K562 (cell line): ENCODE measurements around the gene ARL17A. TPM values are rescaled to one million over a fixed set of nuclear protein-coding genes. Genes with fewer than 3 reads are reported as not detected.
"Not testable (repeated sequence)": the region's sequence is repeated elsewhere in the genome, so short reads cannot be mapped to it uniquely, and the experiment has no call there.

Experiments used
- ATAC-seq: fragments of 200-7000 bp; cut with Tn5 transposase; 3 replicates; pipeline ENCODE4 v1.9.1; 2020; ENCODE audit warnings: moderate library complexity
- BruUV-seq: library from RNA; stranded (reverse); fragments of 400-500 nt; replicated peaks from 2 replicates; lab custom pipeline; 2021; lab: Mats Ljungman, UMichigan
- CTCF ChIA-PET: fragments of 300-600 bp; formaldehyde crosslinking; extraction: SDS; loops from one replicate; lab custom pipeline; 2021; ENCODE audit warnings: low intra/inter-chr PET ratio; lab: Yijun Ruan, JAX
- POLR2A ChIA-PET: fragments of 300-600, 350-650 bp; sonication (Branson Sonifier 250); formaldehyde crosslinking; extraction: SDS; loops from one replicate; lab custom pipeline; 2021; ENCODE audit warnings: antibody characterized with exemption, inconsistent platforms; lab: Yijun Ruan, JAX
- DNase-seq, 4 experiments: peaks; one replicate each; pipeline versions ENCODE4 v3.0.0 to v3.0.0-alpha.2; 2011 to 2018; ENCODE audit warnings: low spot score in 3 of 4, mixed read lengths in 3 of 4; ENCODE audit errors: extremely low read depth in 1 of 4
- FAIRE-seq: peaks from 2 replicates; lab custom pipeline; 2011; peaks lifted over from hg19 to GRCh38; lab: Jason Lieb, UNC
- H2AFZ ChIP-seq: 2 replicates; pipeline ENCODE4 v1.6.0; 2011; ENCODE audit warnings: low read depth, low read length, control low read depth, inconsistent platforms
- H3K27ac ChIP-seq: fragments of 200-600 bp; 3 replicates; pipeline ENCODE4 v1.8.0; 2011; ENCODE audit warnings: low read depth, mild to moderate bottlenecking, control low read depth, inconsistent platforms, low read length, moderate library complexity, mixed read lengths; ENCODE audit errors: extremely low read depth
- H3K27me3 ChIP-seq, 2 experiments: fragments of 300-600 bp in 1 of 2; 2 replicates in 1 of 2; 3 replicates in 1 of 2; pipeline versions ENCODE4 v1.6.0 to v1.8.0; 2011; ENCODE audit warnings: inconsistent platforms in 2 of 2, low read length in 2 of 2, mild to moderate bottlenecking in 1 of 2, mixed read lengths in 1 of 2, moderate library complexity in 1 of 2; ENCODE audit not compliant: control insufficient read depth in 2 of 2, insufficient read depth in 2 of 2
- H3K36me3 ChIP-seq: fragments of 300-600 bp; 3 replicates; pipeline ENCODE4 v1.8.0; 2011; ENCODE audit warnings: mild to moderate bottlenecking, low read length, inconsistent platforms; ENCODE audit not compliant: control insufficient read depth, insufficient read depth
- H3K4me1 ChIP-seq, 2 experiments: fragments of 200-600 bp in 1 of 2; replicated peaks in 1 of 2; 2 replicates in 1 of 2; 3 replicates in 1 of 2; pipeline versions ENCODE4 v1.5.1 to v1.8.0; 2011; ENCODE audit warnings: inconsistent platforms in 2 of 2, low read length in 2 of 2, mild to moderate bottlenecking in 1 of 2, mixed read lengths in 1 of 2, moderate library complexity in 1 of 2; ENCODE audit not compliant: control insufficient read depth in 2 of 2, insufficient read depth in 2 of 2
- H3K4me2 ChIP-seq: 2 replicates; pipeline ENCODE4 v1.6.1; 2011; ENCODE audit warnings: low read length, control low read depth, inconsistent platforms, mixed read lengths; ENCODE audit not compliant: insufficient read depth
- H3K4me3 ChIP-seq: fragments of 200-600 bp; sonication (generic), shearing (Covaris generic); 2 replicates; pipeline ENCODE4 v1.5.1; 2016; ENCODE audit warnings: control low read depth, inconsistent platforms
- H3K79me2 ChIP-seq: fragments of 200-600 bp; 3 replicates; pipeline ENCODE4 v1.8.0; 2011; ENCODE audit warnings: low read length, inconsistent platforms; ENCODE audit not compliant: control insufficient read depth, insufficient read depth
- H3K9ac ChIP-seq, 2 experiments: 2 replicates each; pipeline versions ENCODE4 v1.6.0 to v1.6.1; 2011; ENCODE audit warnings: low read depth in 2 of 2, low read length in 2 of 2, control low read depth in 1 of 2, inconsistent platforms in 1 of 2, mild to moderate bottlenecking in 1 of 2, mixed read lengths in 1 of 2; ENCODE audit not compliant: insufficient read depth in 1 of 2
- H3K9me1 ChIP-seq: one replicate; pipeline ENCODE4 v1.6.0; 2011; ENCODE audit warnings: inconsistent platforms, mild to moderate bottlenecking, low read length, moderate library complexity; ENCODE audit not compliant: control insufficient read depth, insufficient read depth
- H3K9me3 ChIP-seq: replicated peaks from 2 replicates; pipeline ENCODE4 v1.5.1; 2011; ENCODE audit warnings: low read depth, low read length, inconsistent platforms; ENCODE audit not compliant: control insufficient read depth, insufficient read depth
- H4K20me1 ChIP-seq: replicated peaks from 2 replicates; pipeline ENCODE4 v1.6.1; 2011; ENCODE audit warnings: low read length, inconsistent platforms, mixed read lengths; ENCODE audit not compliant: control insufficient read depth, insufficient read depth
- WGBS: fragments of 100-300 bp; shearing (Covaris generic); methylation state at CpG from one replicate; pipeline ENCODE4 v1.1.6; 2016; ENCODE audit warnings: low coverage, mixed read lengths; ENCODE audit not compliant: insufficient coverage; ENCODE audit errors: missing lambda C conversion rate; 5-methylcytosine and 5-hydroxymethylcytosine counted together
- in situ Hi-C: fragments of 300-500 bp; cut with MboI; formaldehyde crosslinking; loops from 4 replicates; pipeline ENCODE4 v1.15.0; 2018; ENCODE audit warnings: inconsistent platforms, mixed read lengths
- intact Hi-C: fragments of 100-400 bp; cut with micrococcal nuclease; formaldehyde crosslinking; loops from 2 replicates; pipeline ENCODE4 v1.14.2; 2022
- polyA plus RNA-seq, 8 experiments: library from polyadenylated mRNA; depleted of rRNA in 4 of 8; stranded (reverse) in 5 of 8; unstranded in 3 of 8; fragments of >200 nt; fragmentation: Nextera tagmentation in 2 of 8; fragmentation: Illumina TruSeq in 1 of 8; extraction: Ambion mirVana in 2 of 8; extraction: Trizol in 1 of 8; gene quantifications; 2 replicates each; pipeline versions ENCODE4 v1.2.1 to v1.2.3, GENCODE V29; 2011 to 2014; ENCODE audit warnings: inconsistent platforms in 1 of 8, missing spikeins in 1 of 8
- total RNA-seq, 7 experiments: library from RNA; depleted of rRNA in 6 of 7; stranded (reverse); fragments of >200 nt in 6 of 7; fragmentation: Illumina TruSeq in 2 of 7; extraction: Trizol in 2 of 7; gene quantifications; 2 replicates each; pipeline versions ENCODE4 v1.2.1 to v1.2.3, GENCODE V29; 2011 to 2021; ENCODE audit warnings: low replicate concordance in 1 of 7

The ARL17A gene
- total and polyA plus RNA-seq, 9 of the 15 experiments (the other 6 are each of a cell fraction or from before 2014, with no cell fraction given) = 4.7 to 24.8 (median 14.0) TPM

DNA sequence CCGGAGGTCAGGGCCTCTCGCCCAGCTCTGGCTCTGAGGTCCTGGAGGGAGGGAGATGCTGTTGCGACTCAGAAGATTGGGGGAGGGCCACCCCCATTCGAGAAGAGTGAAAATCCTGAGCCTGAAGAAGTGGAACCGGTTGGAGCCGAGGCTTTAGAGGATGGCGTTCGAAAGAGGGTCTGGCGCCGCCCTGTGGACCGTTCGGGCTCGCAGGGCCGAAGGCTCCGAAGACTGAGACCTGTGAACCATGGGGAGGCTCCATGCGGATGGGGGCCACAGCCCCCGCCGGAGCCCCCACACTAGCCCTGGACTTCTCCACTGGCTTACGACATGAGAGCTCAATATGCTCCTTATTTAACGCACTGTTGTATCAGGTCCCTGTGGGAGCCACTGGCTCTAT, 20.3 kb downstream of the ARL17A start:
- POLR2A ChIA-PET, H2AFZ ChIP-seq, H3K27me3 ChIP-seq, H3K79me2 ChIP-seq, H3K36me3 ChIP-seq, DNase-seq, FAIRE-seq, H3K4me2 ChIP-seq, H3K9ac ChIP-seq, BruUV-seq, H4K20me1 ChIP-seq, in situ Hi-C loops, intact Hi-C loops, H3K27ac ChIP-seq, H3K9me1 ChIP-seq, H3K4me3 ChIP-seq, CTCF ChIA-PET, H3K4me1 ChIP-seq, H3K9me3 ChIP-seq: not testable (repeated sequence)
- WGBS = no CpG with 5 or more reads among the region's 20 CpGs
- ATAC-seq = peak; percentile 66

DNA sequence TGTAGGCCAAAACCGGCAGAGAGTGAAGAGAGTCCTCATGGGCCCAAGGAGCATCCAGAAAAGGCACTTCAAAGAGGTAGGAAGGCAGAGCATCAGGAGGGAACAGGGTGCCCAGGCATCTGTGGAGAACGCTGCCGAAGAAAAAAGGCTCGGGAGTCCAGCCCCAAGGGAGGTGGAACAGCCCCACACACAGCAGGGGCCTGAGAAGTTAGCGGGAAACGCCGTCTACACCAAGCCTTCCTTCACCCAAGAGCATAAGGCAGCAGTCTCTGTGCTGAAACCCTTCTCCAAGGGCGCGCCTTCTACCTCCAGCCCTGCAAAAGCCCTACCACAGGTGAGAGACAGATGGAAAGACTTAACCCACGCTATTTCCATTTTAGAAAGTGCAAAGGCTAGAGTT, 30.9 kb downstream of the ARL17A start:
- H4K20me1 ChIP-seq, POLR2A ChIA-PET, H3K27me3 ChIP-seq, DNase-seq, H3K9me3 ChIP-seq, ATAC-seq, H3K27ac ChIP-seq, H3K4me3 ChIP-seq, H3K79me2 ChIP-seq, H2AFZ ChIP-seq, H3K9ac ChIP-seq, H3K36me3 ChIP-seq, FAIRE-seq, CTCF ChIA-PET, H3K9me1 ChIP-seq, intact Hi-C loops, H3K4me2 ChIP-seq, in situ Hi-C loops, BruUV-seq, H3K4me1 ChIP-seq: not testable (repeated sequence)
- 88% methylated on average over 7 of the region's 10 CpGs for WGBS
